ENCODE results near the gene DMPK.

GRCh38 chr19:45826934-45827333, 44.6 kb upstream of the DMPK start:
- no peak for TF ChIP-seq EZH2phosphoT487 (IDR thresholded peaks at IDR 0.05; ENCODE audit: low read depth)
- TF ChIP-seq CTCF (IDR thresholded peaks at IDR 0.05; ENCODE audit: low read depth, low read length), result no peak
